Measurements from ENCODE around the gene MAN1A1. TPM values are rescaled to one million over a fixed set of nuclear protein-coding genes. Genes with fewer than 3 reads are reported as not detected.

MAN1A1 gene
- total RNA-seq, 2 experiments from 2014 or later = 34.8 to 38.4 TPM

GRCh38 chr6:119128252-119128912 is 221.2 kb downstream of the MAN1A1 start:
- Mint-ChIP-seq H3K4me1 (peaks cover 8% of the 10 kb centered on the region), H3K4me3 (no peak overlapping the region), H3K27me3 (peaks cover 2% of the 10 kb centered on the region), H3K36me3 (no peaks in the 10 kb centered on the region), H3K9me3 (ENCODE audit: low read depth) (no peaks in the 10 kb centered on the region), H3K27ac (no peak overlapping the region)
- CTCF ChIA-PET = interaction anchor here (0.9 to 2.2 kb wide), 18 partner anchors 10 to 223 kb away, joined by 3 to 17 read pairs (median 4); no protein-coding TSS in a partner anchor
- ATAC-seq (no peak), DNase-seq (no peak)

GRCh38 chr6:119127627-119128026 is 221.9 kb downstream of the MAN1A1 start:
- CTCF ChIA-PET = no interaction called here
- H3K4me1 Mint-ChIP-seq = peaks cover 6% of the 10 kb centered on the region
- no peaks in the 10 kb centered on the region for H3K9me3 Mint-ChIP-seq (ENCODE audit: low read depth)
- no peaks in the 10 kb centered on the region for H3K36me3 Mint-ChIP-seq
- DNase-seq = no peak
- H3K27me3 Mint-ChIP-seq = peaks cover 2% of the 10 kb centered on the region
- H3K4me3 Mint-ChIP-seq = no peak overlapping the region
- H3K27ac Mint-ChIP-seq = no peak overlapping the region
- no peak for ATAC-seq
